A549 (cell line): ENCODE data around the gene DIP2C.

Source experiments
- BHLHE40 ChIP-seq: IDR thresholded peaks from 2 replicates; pipeline ENCODE4 v1.6.1; 2012; ENCODE audit warnings: low read depth, low read length, inconsistent platforms
- CTCF ChIP-seq: fragments of >200 bp; sonication (Bioruptor Twin); formaldehyde crosslinking; IDR thresholded peaks from 3 replicates; pipeline ENCODE4 v1.5.1; 2016
- JUN ChIP-seq, 2 experiments: fragments of >200 bp; sonication (Bioruptor Twin); formaldehyde crosslinking; IDR thresholded peaks; 2 replicates in 1 of 2; 3 replicates in 1 of 2; pipeline ENCODE4 v1.6.1; 2016 to 2017
- KDM1A ChIP-seq: fragments of 200-600 bp; sonication (generic); IDR thresholded peaks from 2 replicates; pipeline ENCODE4 v1.6.1; 2016; ENCODE audit warnings: low read depth, mild to moderate bottlenecking
- MAFK ChIP-seq: fragments of 450-650 bp; IDR thresholded peaks from 2 replicates; pipeline ENCODE4 v1.6.1; 2014; ENCODE audit not compliant: partially characterized antibody
- MAX ChIP-seq: IDR thresholded peaks from 2 replicates; pipeline ENCODE4 v1.6.1; 2012
- NPAS2 ChIP-seq: fragments of 250-450 bp; sonication (Bioruptor Pico); IDR thresholded peaks from 2 replicates; pipeline ENCODE4 v1.8.0; 2022; ENCODE audit warnings: mild to moderate bottlenecking, moderate library complexity, borderline replicate concordance
- POLR2A ChIP-seq: IDR thresholded peaks from 2 replicates; pipeline ENCODE4 v1.6.1; 2012; ENCODE audit warnings: mild to moderate bottlenecking, low read length
- POLR2AphosphoS2 ChIP-seq: conservative IDR thresholded peaks from 2 replicates; pipeline ENCODE4 v1.6.1; 2012; ENCODE audit warnings: low read length, improper control_type of control experiment, inconsistent platforms
- REST ChIP-seq: fragments of 200-600 bp; sonication (generic); IDR thresholded peaks from 2 replicates; pipeline ENCODE4 v1.6.1; 2016; ENCODE audit warnings: antibody characterized with exemption, mild to moderate bottlenecking, moderate library complexity
- USF2 ChIP-seq: fragments of 450-650 bp; IDR thresholded peaks from 2 replicates; pipeline ENCODE4 v1.6.1; 2014; ENCODE audit warnings: antibody characterized with exemption

GRCh38 chr10:555281-555680 is 134.2 kb downstream of the DIP2C start:
- TF ChIP-seq CTCF (no peak), MAFK (no peak), POLR2A (no peak), REST (no peak), JUN (IDR thresholded peaks at IDR 0.05) (no peak), KDM1A (no peak), MAX (no peak), BHLHE40 (no peak), POLR2AphosphoS2 (no peak), NPAS2 (CRISPR knock-in tag) (no peak), USF2 (no peak)
